GM21423 (cell line): ENCODE measurements around the gene SGMS1.
A peak's percentile ranks its signal among the peaks of the same experiment; 100 is the strongest.
"Not testable (repeated sequence)": the region's sequence is repeated elsewhere in the genome, so short reads cannot be mapped to it uniquely, and the experiment has no call there.

Experiments
- ATAC-seq: cut with Tn5 transposase; IDR thresholded peaks from one replicate; pipeline ENCODE4 v1.9.1; 2021; ENCODE audit warnings: mild to moderate bottlenecking, moderate library complexity; ENCODE audit not compliant: unreplicated experiment

Gene SGMS1

GRCh38 chr10:50384898-50385297 lies 238.9 kb downstream of the SGMS1 start:
- ATAC-seq, result no peak

- no peak for ATAC-seq
Measured at GRCh38 chr10:50384238-50384637, 239.5 kb downstream of the SGMS1 start.

GRCh38 chr10:50382576-50383023 lies 241.2 kb downstream of the SGMS1 start:
- ATAC-seq, result no peak

- ATAC-seq, result no peak
Measured at GRCh38 chr10:50381642-50382041, 242.1 kb downstream of the SGMS1 start.

- ATAC-seq, result no peak
Measured at GRCh38 chr10:50379616-50380015, 244.1 kb downstream of the SGMS1 start.

GRCh38 chr10:50375745-50376144 lies 248.0 kb downstream of the SGMS1 start:
- ATAC-seq, result no peak

- ATAC-seq, result no peak
Measured at GRCh38 chr10:50375051-50375452, 248.7 kb downstream of the SGMS1 start.

- ATAC-seq, result no peak
Measured at GRCh38 chr10:50373821-50374501, 249.8 kb downstream of the SGMS1 start.

- no peak for ATAC-seq
Measured at GRCh38 chr10:50369931-50370330, 253.8 kb downstream of the SGMS1 start.

GRCh38 chr10:50367732-50368131 lies 256.0 kb downstream of the SGMS1 start:
- no peak for ATAC-seq

GRCh38 chr10:50366421-50366820 lies 257.3 kb downstream of the SGMS1 start:
- not testable (repeated sequence) for ATAC-seq

- not testable (repeated sequence) for ATAC-seq
Measured at GRCh38 chr10:50364730-50365129, 259.0 kb downstream of the SGMS1 start.

GRCh38 chr10:50362547-50363125 lies 261.1 kb downstream of the SGMS1 start:
- peak; percentile 80 for ATAC-seq

GRCh38 chr10:50361946-50362345 lies 261.8 kb downstream of the SGMS1 start:
- ATAC-seq, result no peak

GRCh38 chr10:50360077-50360850 lies 263.5 kb downstream of the SGMS1 start:
- ATAC-seq, result no peak

GRCh38 chr10:50358925-50359687 lies 264.6 kb downstream of the SGMS1 start:
- no peak for ATAC-seq

GRCh38 chr10:50358411-50358810 lies 265.3 kb downstream of the SGMS1 start:
- no peak for ATAC-seq

- not testable (repeated sequence) for ATAC-seq
Measured at GRCh38 chr10:50356481-50356832, 267.3 kb downstream of the SGMS1 start.

GRCh38 chr10:50355693-50356480 lies 267.9 kb downstream of the SGMS1 start:
- not testable (repeated sequence) for ATAC-seq

- ATAC-seq, result no peak
Measured at GRCh38 chr10:50351483-50352146, 272.1 kb downstream of the SGMS1 start.
